ENCODE results near the gene ZNF142. TPM values are rescaled to one million over a fixed set of nuclear protein-coding genes. Genes with fewer than 3 reads are reported as not detected.

The ZNF142 gene
- total and polyA plus RNA-seq, 2 donors (not counting 1 experiment from before 2014, with no cell fraction given), result 4.3 to 7.3 TPM

GRCh38 chr2:218607436-218608115 lies 51.8 kb downstream of the ZNF142 start, which contains the start of gene PLCD4:
TSS of gene PLCD4 (plus strand) at chr2:218607899. CDS start at chr2:218615740, 7,841 bp downstream.
- DNase-seq (ENCODE audit: low read depth in 2 of 2), result peak; percentile 79 to 83
- TF ChIP-seq CTCF (conservative IDR thresholded peaks at IDR 0.05 in 1 of 2, IDR thresholded peaks at IDR 0.05 in 1 of 2; ENCODE audit: low read depth in 1 of 2, low read length in 2 of 2), result peak; percentile 17 to 25
- no peak for TF ChIP-seq EZH2 (IDR thresholded peaks at IDR 0.05; ENCODE audit: low read length, missing control alignments)
- Histone ChIP-seq H3K79me2 (ENCODE audit: control insufficient read depth, insufficient read depth, low read length) (no peaks in the 10 kb centered on the region), H2AFZ (ENCODE audit: low read length) (peak within 1 kb of the TSS; percentile 79), H3K27me3 (ENCODE audit: control insufficient read depth, insufficient read depth, low read length) (no peaks in the 10 kb centered on the region), H3K4me3 (replicated peaks in 1 of 4; ENCODE audit: control extremely low read depth in 1 of 4, insufficient read depth in 1 of 4, low read depth in 3 of 4, low read length in 4 of 4) (peak within 1 kb of the TSS; percentile 45 to 68 (median 64)), H3K36me3 (ENCODE audit: control insufficient read depth, insufficient read depth, low read length) (no peaks in the 10 kb centered on the region), H3K4me1 (ENCODE audit: control insufficient read depth, extremely low read depth, insufficient read depth, low read length) (peaks cover 9% of the 10 kb centered on the region), H4K20me1 (ENCODE audit: control insufficient read depth, extremely low read depth, insufficient read depth, low read length) (no peaks in the 10 kb centered on the region), H3K9me3 (ENCODE audit: control insufficient read depth, insufficient read depth, low read depth, low read length) (no peaks in the 10 kb centered on the region), H3K27ac (ENCODE audit: insufficient read depth, low read length) (peak within 1 kb of the TSS; percentile 66), H3K4me2 (ENCODE audit: extremely low read depth, insufficient read depth, low read length) (peak within 1 kb of the TSS; percentile 90), H3K9ac (ENCODE audit: insufficient read depth, low read length) (peak within 1 kb of the TSS; percentile 36)

GRCh38 chr2:218605432-218605831 lies 54.0 kb downstream of the ZNF142 start:
- Histone ChIP-seq H3K4me1 (ENCODE audit: control insufficient read depth, extremely low read depth, insufficient read depth, low read length) (peaks cover 9% of the 10 kb centered on the region), H4K20me1 (ENCODE audit: control insufficient read depth, extremely low read depth, insufficient read depth, low read length) (no peaks in the 10 kb centered on the region), H3K79me2 (ENCODE audit: control insufficient read depth, insufficient read depth, low read length) (no peaks in the 10 kb centered on the region), H2AFZ (ENCODE audit: low read length) (no peak overlapping the region), H3K36me3 (ENCODE audit: control insufficient read depth, insufficient read depth, low read length) (no peaks in the 10 kb centered on the region), H3K27me3 (ENCODE audit: control insufficient read depth, insufficient read depth, low read length) (no peaks in the 10 kb centered on the region), H3K9me3 (ENCODE audit: control insufficient read depth, insufficient read depth, low read depth, low read length) (no peaks in the 10 kb centered on the region), H3K4me3 (replicated peaks in 1 of 4; ENCODE audit: control extremely low read depth in 1 of 4, insufficient read depth in 1 of 4, low read depth in 3 of 4, low read length in 4 of 4) (no peak overlapping the region), H3K4me2 (ENCODE audit: extremely low read depth, insufficient read depth, low read length) (no peak overlapping the region), H3K27ac (ENCODE audit: insufficient read depth, low read length) (no peak overlapping the region), H3K9ac (ENCODE audit: insufficient read depth, low read length) (no peak overlapping the region)
- TF ChIP-seq CTCF (conservative IDR thresholded peaks at IDR 0.05 in 1 of 2, IDR thresholded peaks at IDR 0.05 in 1 of 2; ENCODE audit: low read depth in 1 of 2, low read length in 2 of 2) (no peak), EZH2 (IDR thresholded peaks at IDR 0.05; ENCODE audit: low read length, missing control alignments) (no peak)
- peak; percentile 47 to 83 for DNase-seq (ENCODE audit: low read depth in 2 of 2)

Other genes with a start within 250 kb of the ZNF142 start
- gene VIL1, start 240.5 kb downstream of the ZNF142 start, total RNA-seq, result not detected in 2 replicates
- not detected in 2 replicates for gene VIL1, start 240.5 kb downstream of the ZNF142 start, polyA plus RNA-seq
- 8.3 and 10.3 TPM in 2 replicates for gene USP37, start 91.3 kb downstream of the ZNF142 start, total RNA-seq
- gene USP37, start 91.3 kb downstream of the ZNF142 start, polyA plus RNA-seq, result 3.5 and 4.6 TPM in 2 replicates
- 31.1 and 31.4 TPM in 2 replicates for gene CNOT9, start 90.8 kb downstream of the ZNF142 start, total RNA-seq
- 45.9 and 70.1 TPM in 2 replicates for gene CNOT9, start 90.8 kb downstream of the ZNF142 start, polyA plus RNA-seq
- 3.9 and 10.7 TPM in 2 replicates for gene PLCD4, start 51.7 kb downstream of the ZNF142 start, total RNA-seq
- 4.1 and 5.8 TPM in 2 replicates for gene PLCD4, start 51.7 kb downstream of the ZNF142 start, polyA plus RNA-seq
- 26.2 and 38.3 TPM in 2 replicates for gene BCS1L, start 60 bp upstream of the ZNF142 start, total RNA-seq
- gene BCS1L, start 60 bp upstream of the ZNF142 start, polyA plus RNA-seq, result 28.8 and 38.8 TPM in 2 replicates
- 26.7 and 39.1 TPM in 2 replicates for gene RNF25, start 12.4 kb upstream of the ZNF142 start, total RNA-seq
- gene RNF25, start 12.4 kb upstream of the ZNF142 start, polyA plus RNA-seq, result 42.1 and 75.0 TPM in 2 replicates
- 32.1 and 36.0 TPM in 2 replicates for gene STK36, start 12.5 kb upstream of the ZNF142 start, total RNA-seq
- gene STK36, start 12.5 kb upstream of the ZNF142 start, polyA plus RNA-seq, result 21.4 and 24.7 TPM in 2 replicates
- gene TTLL4, start 51.2 kb upstream of the ZNF142 start, total RNA-seq, result 5.9 and 9.4 TPM in 2 replicates
- 6.1 and 14.4 TPM in 2 replicates for gene TTLL4, start 51.2 kb upstream of the ZNF142 start, polyA plus RNA-seq
- 40.6 and 53.8 TPM in 2 replicates for gene CYP27A1, start 122.5 kb upstream of the ZNF142 start, total RNA-seq
- gene CYP27A1, start 122.5 kb upstream of the ZNF142 start, polyA plus RNA-seq, result 12.7 and 16.2 TPM in 2 replicates
- gene PRKAG3, start 172.2 kb upstream of the ZNF142 start, total RNA-seq, result 0.26 and 0.33 TPM in 2 replicates
- 0.02 TPM in 1 of 2 replicates, not detected in the other for gene PRKAG3, start 172.2 kb upstream of the ZNF142 start, polyA plus RNA-seq
- gene WNT6, start 200.2 kb upstream of the ZNF142 start, total RNA-seq, result not detected in 2 replicates
- not detected in 2 replicates for gene WNT6, start 200.2 kb upstream of the ZNF142 start, polyA plus RNA-seq
- not detected in 2 replicates for gene WNT10A, start 221.2 kb upstream of the ZNF142 start, total RNA-seq
- gene WNT10A, start 221.2 kb upstream of the ZNF142 start, polyA plus RNA-seq, result not detected in 2 replicates

All from fibroblast of lung (primary cell).